B cell (primary cell): ENCODE data around the gene MSL1.

Experiments
- CTCF ChIP-seq: fragments of 200-600 bp; IDR thresholded peaks from one replicate; pipeline ENCODE4 v1.8.0; 2022; ENCODE audit warnings: antibody characterized with exemption, mild to moderate bottlenecking
- EZH2 ChIP-seq: IDR thresholded peaks from 2 replicates; pipeline ENCODE4 v1.6.1; 2012; ENCODE audit warnings: borderline replicate concordance, low read depth, mild to moderate bottlenecking, moderate library complexity, low read length; ENCODE audit not compliant: insufficient read depth, poor library complexity, severe bottlenecking

- TF ChIP-seq CTCF (no peak), EZH2 (no peak)
These were observed 2.7 kb downstream of the MSL1 start for GRCh38 chr17:40124279-40125141.
